K562 (cell line): ENCODE measurements around the gene DNAI7. TPM values are rescaled to one million over a fixed set of nuclear protein-coding genes. Genes with fewer than 3 reads are reported as not detected.
A peak's percentile ranks its signal among the peaks of the same experiment; 100 is the strongest.

Experiments used
- CBFB ChIP-seq: sonication (generic); formaldehyde crosslinking; IDR thresholded peaks from 2 replicates; pipeline ENCODE4 v1.4.0; 2020; ENCODE audit warnings: mild to moderate bottlenecking, missing genetic modification reagents
- CHCHD3 ChIP-seq: fragments of 250-450 bp; sonication (Bioruptor Pico); IDR thresholded peaks from 2 replicates; pipeline ENCODE4 v2.1.2; 2022; ENCODE audit warnings: mild to moderate bottlenecking
- CUX1 ChIP-seq: fragments of 200-800 bp; sonication (Bioruptor generic); IDR thresholded peaks from 2 replicates; pipeline ENCODE4 v1.6.1; 2016; ENCODE audit warnings: missing genetic modification characterization, missing compliant biosample characterization
- ELK3 ChIP-seq: fragments of 450-650 bp; formaldehyde crosslinking; IDR thresholded peaks from 2 replicates; pipeline ENCODE4 v1.4.0; 2020; ENCODE audit warnings: mild to moderate bottlenecking
- ESRRB ChIP-seq: fragments of 250-450 bp; sonication (Bioruptor Pico); IDR thresholded peaks from 2 replicates; pipeline ENCODE4 v1.5.0; 2020; ENCODE audit warnings: mild to moderate bottlenecking, moderate library complexity, borderline replicate concordance
- NCOR1 ChIP-seq: fragments of 450-650 bp; IDR thresholded peaks from 2 replicates; pipeline ENCODE4 v1.6.1; 2016; ENCODE audit warnings: mild to moderate bottlenecking, moderate library complexity
- NEUROD1 ChIP-seq: fragments of 150-350 bp; IDR thresholded peaks from 2 replicates; pipeline ENCODE4 v1.6.1; 2014; ENCODE audit warnings: borderline replicate concordance, low read length, low read depth; ENCODE audit not compliant: partially characterized antibody
- NFYB ChIP-seq: IDR thresholded peaks from 2 replicates; pipeline ENCODE4 v1.6.1; 2011; ENCODE audit warnings: mild to moderate bottlenecking, moderate library complexity; ENCODE audit not compliant: insufficient read length; ENCODE audit errors: extremely low read depth
- PRDM10 ChIP-seq: fragments of 450-650 bp; IDR thresholded peaks from 2 replicates; pipeline ENCODE4 v1.6.1; 2018; ENCODE audit not compliant: partially characterized antibody
- RBM22 ChIP-seq: fragments of 200-400 bp; formaldehyde crosslinking; IDR thresholded peaks from 2 replicates; pipeline ENCODE4 v1.6.1; 2018; ENCODE audit warnings: low read length, low read depth; ENCODE audit not compliant: poor library complexity, severe bottlenecking
- TBP ChIP-seq: optimal IDR thresholded peaks from 2 replicates; pipeline ENCODE3; 2011; ENCODE audit warnings: low read depth, low read length, improper control_type of control experiment
- TSC22D4 ChIP-seq: fragments of 450-650 bp; IDR thresholded peaks from 2 replicates; pipeline ENCODE4 v1.6.1; 2016; ENCODE audit warnings: missing genetic modification characterization, missing biosample characterization, control low read depth
- ZNF639 ChIP-seq, 2 experiments: fragments of 200-800 bp in 1 of 2; sonication (Bioruptor generic) in 1 of 2; sonication (generic) in 1 of 2; formaldehyde crosslinking in 1 of 2; IDR thresholded peaks in 1 of 2; conservative IDR thresholded peaks in 1 of 2; 2 replicates each; pipeline versions ENCODE4 v1.5.0 to v1.6.1; 2016 to 2020; ENCODE audit warnings: missing compliant biosample characterization in 1 of 2, missing genetic modification characterization in 1 of 2, missing genetic modification reagents in 1 of 2
- polyA plus RNA-seq, 8 experiments: library from polyadenylated mRNA; depleted of rRNA in 4 of 8; stranded (reverse) in 5 of 8; unstranded in 3 of 8; fragments of >200 nt; fragmentation: Nextera tagmentation in 2 of 8; fragmentation: Illumina TruSeq in 1 of 8; extraction: Ambion mirVana in 2 of 8; extraction: Trizol in 1 of 8; gene quantifications; 2 replicates each; pipeline versions ENCODE4 v1.2.1 to v1.2.3, GENCODE V29; 2011 to 2014; ENCODE audit warnings: inconsistent platforms in 1 of 8, missing spikeins in 1 of 8
- total RNA-seq, 7 experiments: library from RNA; depleted of rRNA in 6 of 7; stranded (reverse); fragments of >200 nt in 6 of 7; fragmentation: Illumina TruSeq in 2 of 7; extraction: Trizol in 2 of 7; gene quantifications; 2 replicates each; pipeline versions ENCODE4 v1.2.1 to v1.2.3, GENCODE V29; 2011 to 2021; ENCODE audit warnings: low replicate concordance in 1 of 7

The DNAI7 gene
- total and polyA plus RNA-seq, 9 of the 15 experiments (the other 6 are each of a cell fraction or from before 2014, with no cell fraction given): 0.06 to 0.76 (median 0.17) TPM; not detected in 1

- TF ChIP-seq PRDM10 (peak; percentile 4), ELK3 (CRISPR knock-in tag) (no peak), NFYB (no peak), TSC22D4 (tag) (no peak), NEUROD1 (peak; percentile 36), CHCHD3 (CRISPR knock-in tag) (no peak), ZNF639 (CRISPR knock-in tag; conservative IDR thresholded peaks at IDR 0.05 in 1 of 2, IDR thresholded peaks at IDR 0.05 in 1 of 2) (no peak), CBFB (CRISPR knock-in tag) (no peak), RBM22 (peak; percentile 86), TBP (peak; percentile 92), CUX1 (CRISPR knock-in tag) (no peak), NCOR1 (no peak), ESRRB (no peak)
Observed at GRCh38 chr12:25195056-25195971, at the start of gene DNAI7, which contains the start of gene ETFRF1 (continued).
